HG03045 (cell line): ENCODE data around the gene SLC25A14.

Source experiments
- ATAC-seq: cut with Tn5 transposase; IDR thresholded peaks from one replicate; pipeline ENCODE4 v1.9.1; 2021; ENCODE audit warnings: mild to moderate bottlenecking, moderate library complexity; ENCODE audit not compliant: unreplicated experiment

SLC25A14 gene

DNA sequence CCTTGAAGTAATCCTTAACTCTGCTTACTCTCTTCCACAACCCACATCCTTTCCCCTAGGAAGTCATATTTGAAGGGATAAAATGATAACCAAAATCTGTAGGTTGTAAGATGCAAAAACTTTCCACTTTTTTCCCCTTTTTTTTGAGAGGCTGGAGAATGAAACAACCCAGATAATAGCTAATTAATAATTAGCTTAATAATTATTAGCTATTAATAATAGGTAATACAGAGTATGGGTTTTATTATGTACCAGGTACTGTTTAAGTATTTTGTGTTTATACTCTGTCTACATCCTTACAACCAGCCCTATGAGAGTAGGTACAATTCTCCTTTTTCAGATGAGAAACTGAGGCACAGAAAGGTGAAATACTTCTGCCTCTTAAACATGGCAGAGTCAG, 36.4 kb downstream of the SLC25A14 start:
- no peak for ATAC-seq

DNA sequence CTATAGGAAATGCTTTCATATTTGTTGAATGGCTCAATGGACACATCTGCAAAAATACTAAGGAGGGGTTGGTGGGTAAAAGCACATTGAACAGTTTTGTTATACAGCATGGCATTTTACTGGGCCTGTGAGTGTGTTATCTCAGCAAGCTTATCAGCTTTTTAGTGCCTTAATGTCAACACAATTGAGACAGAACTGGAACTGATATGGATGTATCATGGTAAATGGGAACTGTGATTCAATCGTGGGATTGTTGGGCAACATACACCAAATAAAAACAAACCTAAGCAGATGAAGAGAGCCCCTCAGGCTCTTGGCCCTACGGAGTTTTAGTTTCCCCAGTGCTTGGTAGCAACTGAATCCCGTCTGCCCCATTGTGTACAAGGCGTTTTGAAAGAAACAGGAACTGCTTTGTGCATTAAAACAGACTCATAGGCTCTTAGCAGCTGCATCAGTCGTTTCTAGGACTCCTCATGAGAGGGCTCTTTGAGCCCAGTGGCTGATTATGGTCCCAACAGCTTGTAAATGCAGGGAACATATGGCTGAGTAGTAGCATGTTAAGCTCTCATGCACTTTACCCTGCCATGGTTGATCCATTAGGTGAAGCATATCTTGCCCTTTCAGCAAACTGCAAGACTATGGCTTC, 38.4 kb downstream of the SLC25A14 start:
- ATAC-seq = no peak

DNA sequence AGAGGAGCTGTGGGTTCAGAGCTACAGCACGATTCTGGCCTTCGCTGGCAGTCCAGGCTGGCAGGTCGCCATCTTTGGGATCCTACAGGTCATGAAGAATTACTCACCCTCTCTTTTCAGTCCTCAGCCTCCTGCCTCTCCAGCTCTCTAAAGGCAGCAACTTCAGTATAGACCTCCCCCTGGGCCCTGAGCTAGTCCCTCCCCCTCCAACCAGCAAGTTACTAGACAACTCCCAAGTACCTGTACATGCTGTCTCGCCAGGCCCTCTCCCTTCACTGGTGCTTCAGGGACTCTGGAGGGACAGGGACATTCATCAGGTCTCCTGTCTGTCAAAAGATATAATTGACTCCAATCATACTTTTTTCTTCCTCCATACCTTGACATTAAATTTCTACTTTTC, 45.8 kb downstream of the SLC25A14 start, which contains the start of gene GPR119:
Gene GPR119, minus strand, starts transcription at position 155 of the 400 bp plus-strand sequence. CDS start 227 bp downstream, outside the sequence.
- ATAC-seq = no peak

DNA sequence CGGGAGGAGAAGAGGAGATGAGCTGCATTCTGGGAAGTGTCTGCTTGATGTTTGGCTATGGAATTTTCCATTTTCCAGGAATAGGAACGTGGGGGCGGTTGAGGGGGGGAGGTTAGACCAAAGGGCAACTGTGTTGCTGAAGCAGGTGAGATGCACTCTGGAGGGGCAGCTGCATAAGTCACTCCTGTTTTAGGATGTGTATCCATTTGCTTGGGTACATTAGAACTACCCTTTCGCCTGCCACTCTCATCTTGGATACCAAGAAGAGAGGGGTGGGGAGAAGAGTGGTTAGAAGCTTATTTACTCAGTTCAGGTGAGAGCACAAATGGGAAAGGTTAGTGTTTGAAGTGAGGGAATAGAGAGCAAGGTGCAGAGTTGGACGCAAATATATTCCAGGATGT, 46.7 kb downstream of the SLC25A14 start:
- ATAC-seq = no peak

DNA sequence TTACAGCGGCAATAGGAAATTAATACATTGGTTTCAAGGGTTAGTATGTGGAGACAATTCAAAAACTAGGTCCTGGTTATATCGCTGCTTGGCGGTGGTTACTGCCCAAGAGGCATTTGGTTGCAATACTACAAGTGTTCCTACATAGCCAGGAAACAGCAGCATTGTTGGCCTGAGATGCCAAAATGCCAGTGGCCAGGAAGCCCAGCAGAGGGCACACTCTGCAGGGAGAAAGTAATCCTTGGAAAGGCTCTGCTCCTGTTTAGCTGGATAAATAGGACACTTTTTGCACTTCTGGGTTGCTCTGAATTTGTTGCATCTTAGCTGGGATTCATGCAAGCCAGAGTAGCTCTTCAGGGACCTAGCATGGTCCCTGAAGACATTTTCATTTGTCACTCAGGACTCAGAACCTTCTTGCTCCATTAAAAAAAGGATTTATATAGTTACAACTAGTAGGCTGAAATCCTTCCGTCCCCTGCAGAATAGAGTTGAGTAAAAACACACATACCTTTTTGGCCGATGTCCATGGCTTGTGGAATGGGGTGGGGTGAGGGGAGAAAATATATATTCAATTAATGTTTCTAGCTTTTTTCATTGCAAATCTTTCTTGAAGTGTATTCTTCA, 53.8 kb downstream of the SLC25A14 start:
- no peak for ATAC-seq

DNA sequence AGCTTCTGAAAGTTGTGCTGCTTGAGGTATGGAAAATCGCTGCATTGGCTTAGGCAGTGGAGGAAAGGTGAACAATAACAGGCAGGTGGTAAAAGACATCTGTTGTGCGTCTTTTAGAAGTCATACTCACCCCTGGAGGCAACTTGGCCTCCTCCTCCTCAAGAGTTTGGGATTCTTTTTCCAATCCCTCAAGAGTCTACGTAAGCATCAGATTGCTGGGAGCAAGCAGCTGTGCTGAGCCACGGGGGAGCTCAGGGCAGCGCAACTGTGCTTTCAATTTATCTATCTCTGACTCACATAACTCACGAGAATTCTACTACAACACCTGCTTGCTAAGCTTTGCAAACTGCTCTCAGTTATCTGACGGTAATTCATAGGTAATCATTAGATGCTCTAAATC, 55.6 kb downstream of the SLC25A14 start:
- no peak for ATAC-seq

DNA sequence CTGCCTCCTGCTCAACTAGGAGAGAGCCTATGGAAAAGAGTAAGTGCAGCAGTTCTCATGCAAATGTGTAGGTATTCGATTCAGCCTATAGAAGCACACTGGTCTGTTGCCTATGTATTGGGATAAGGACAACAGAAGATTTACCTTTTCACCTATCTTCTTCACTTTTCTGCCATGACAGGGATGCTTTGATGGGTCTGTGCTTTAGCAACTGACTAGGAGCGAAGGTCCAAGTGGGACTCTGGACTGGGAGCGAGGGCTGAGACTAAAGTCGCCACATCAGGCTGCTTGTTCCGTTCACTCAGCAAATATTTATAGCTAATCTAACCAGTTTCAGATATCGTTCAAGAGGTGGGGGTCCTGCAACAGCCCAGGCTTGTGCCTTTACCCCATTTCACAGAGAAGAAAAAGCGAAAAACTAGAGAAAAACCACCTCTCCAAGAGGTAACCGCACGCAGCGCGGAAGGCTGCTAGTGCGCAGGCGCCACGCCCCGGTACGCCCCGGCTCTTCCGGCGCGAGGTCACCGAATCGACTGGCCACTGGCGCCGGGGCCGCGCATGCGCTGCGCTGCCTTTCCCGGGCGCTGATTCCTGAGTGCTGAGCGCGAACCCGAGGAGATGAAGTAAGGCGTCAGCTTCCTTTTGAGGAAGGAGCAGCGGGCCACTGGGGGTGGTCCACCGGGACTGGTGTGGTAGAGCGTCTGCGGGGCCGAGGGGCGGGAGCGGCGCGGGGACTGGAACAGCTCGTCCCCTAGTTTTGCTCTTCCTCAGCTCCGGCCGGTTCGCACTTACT, 61.9 kb downstream of the SLC25A14 start, which contains the start of gene RBMX2:
Gene RBMX2, plus strand, starts transcription at position 573 of the 793 bp plus-strand sequence. Its CDS starts 46 bp downstream, at position 619.
- peak; percentile 94 for ATAC-seq

DNA sequence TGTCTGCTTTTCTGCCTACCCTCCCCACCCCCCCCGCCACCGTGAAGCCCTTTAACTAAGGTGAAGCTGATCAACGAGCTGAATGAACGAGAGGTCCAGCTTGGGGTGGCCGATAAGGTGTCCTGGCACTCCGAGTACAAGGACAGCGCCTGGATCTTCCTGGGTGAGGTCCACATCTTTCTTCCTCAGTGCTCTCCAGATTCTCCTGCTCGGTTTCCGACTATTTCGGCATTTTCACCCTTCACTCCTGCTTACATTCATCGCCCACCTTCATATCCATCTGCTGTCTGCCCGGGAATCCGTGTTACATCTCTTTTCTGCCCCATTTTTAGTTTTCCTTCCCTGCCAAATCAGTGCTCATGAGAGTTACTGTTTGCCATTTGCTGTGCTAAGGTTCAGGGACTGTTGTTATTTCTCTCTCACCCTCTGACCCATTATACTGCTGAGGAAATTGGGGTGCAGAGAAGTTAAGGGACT, 62.5 kb downstream of the SLC25A14 start:
- ATAC-seq = peak; percentile 19

DNA sequence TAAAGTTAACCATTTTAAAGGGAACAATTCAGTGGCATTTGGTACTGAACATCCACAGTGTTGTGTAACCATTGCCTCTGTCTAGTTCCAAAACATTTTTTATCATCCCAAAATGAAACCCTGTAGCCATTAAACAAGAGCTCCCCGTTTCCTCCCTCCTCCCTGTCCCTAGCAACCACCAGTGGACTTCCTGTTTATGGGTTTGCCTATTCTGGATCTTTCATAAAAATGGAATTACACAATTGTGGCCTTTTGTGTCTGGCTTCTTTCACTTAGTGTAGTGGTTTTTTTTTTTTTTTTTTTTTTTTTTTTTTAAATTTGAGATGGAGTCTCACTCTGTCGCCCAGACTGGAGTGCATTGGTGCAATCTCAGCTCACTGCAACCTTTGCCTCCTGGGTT, 73.7 kb downstream of the SLC25A14 start:
- ATAC-seq = no peak

DNA sequence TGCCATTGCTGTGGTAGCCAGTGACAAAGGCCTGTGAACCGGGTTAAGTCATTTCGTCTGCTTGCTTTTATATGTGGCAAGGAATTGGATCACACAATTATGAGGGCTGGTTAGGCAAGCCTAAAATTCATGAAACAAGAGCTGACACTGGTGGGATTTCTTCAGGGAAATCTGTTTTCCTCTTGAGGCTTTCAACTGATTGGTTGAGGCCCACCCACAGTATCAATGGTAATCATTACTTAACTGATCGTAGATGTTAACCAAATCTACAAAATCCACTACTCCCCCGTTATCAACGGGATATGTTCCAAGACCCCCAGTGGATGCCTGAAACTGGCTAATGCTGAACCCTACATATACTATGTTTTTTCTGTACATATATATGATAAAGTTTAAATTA, 75.1 kb downstream of the SLC25A14 start:
- ATAC-seq = no peak

DNA sequence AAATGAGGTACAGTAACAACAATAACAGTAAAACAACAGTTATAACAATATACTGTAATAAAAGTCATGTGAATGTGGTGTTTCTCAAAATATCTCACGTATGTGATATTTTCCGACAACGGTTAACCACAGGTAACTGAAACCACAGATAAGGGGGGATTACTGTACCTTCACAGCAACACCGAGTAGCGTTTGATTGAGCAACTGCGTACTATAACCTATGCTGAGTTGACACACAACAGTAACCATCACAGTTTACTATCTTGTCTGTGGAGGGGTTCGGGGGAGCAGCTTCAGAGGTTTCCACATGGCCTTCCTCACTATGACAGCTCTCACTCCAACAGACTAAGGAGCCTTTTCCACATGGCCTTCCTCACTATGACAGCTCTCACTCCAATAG, 75.5 kb downstream of the SLC25A14 start:
- no peak for ATAC-seq

DNA sequence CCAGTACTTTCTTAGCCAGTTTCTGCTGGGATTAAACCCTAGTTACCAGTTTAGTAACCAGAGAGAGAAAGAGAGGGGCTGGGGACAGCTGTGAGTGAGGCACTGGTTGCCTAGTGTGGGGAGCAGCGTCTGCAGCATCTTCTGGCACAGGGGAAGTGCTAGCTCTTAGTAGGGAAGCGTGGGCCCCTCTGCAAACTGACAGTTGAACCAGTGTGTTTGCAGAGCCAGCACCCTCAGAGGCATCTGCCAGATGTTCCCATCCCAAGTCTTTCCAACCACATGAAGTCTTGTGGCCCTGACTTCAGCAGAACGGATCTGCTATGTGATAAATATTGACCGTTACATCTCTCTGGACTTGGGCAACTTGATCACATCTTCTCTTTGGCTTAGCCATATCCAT, 77.1 kb downstream of the SLC25A14 start:
- ATAC-seq = no peak

DNA sequence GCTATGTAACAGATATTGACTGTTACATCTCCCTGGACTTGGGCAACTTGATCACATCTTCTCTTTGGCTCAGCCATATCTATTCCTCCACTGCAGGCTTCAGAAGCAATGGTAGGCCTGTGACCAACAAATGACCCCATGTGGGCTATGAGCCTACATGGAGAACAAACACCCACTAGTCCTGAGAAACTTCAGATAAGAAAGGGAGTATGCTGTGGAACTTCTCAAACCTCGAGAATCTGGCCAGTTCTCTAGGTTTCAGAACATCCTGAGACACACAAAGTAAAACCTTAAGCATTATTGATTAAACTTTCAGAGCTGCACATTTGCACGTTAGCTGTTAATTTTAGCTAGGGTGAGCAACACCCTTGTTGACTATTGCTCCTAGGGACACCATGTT, 78.3 kb downstream of the SLC25A14 start:
- no peak for ATAC-seq

DNA sequence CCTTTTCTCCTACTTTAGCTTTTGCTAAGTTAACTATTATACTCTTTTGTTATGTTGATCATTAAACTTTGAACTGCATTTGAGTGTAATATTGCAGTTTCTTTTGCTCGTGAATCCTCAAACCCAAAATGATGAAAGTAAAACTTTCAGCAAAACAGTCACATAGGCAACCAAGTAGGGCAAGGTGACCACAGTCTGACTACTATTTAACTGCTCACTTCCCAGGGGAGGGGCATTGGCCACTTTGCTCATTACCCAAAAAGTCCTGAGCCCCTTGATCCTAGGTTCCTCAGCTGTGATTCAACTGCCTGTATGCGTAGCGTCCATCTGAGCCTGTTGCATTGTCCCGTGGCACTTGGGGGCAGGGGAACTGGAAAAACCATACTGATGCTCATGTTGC, 79.0 kb downstream of the SLC25A14 start:
- no peak for ATAC-seq

DNA sequence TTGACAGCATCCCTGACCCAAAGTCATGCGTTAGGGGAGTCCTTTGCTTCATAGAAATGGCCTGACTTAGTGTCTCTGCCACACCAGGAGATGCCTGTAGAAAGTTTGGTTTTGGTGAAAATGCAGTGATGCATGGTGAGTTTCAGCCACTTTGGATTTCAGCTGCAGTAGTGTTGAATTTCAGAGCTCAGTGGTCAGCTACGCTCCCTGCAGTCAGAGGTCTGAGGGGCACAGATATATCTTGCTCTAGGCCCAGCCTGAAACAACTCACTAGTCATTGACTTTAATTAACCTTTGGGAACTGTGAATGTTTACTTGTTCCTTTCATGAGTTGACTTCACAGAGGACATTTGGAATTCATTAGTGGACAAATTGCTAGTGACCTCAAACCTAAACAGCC, 79.5 kb downstream of the SLC25A14 start:
- no peak for ATAC-seq
